HepG2 (cell line): ENCODE data around the gene RDH12. TPM values are rescaled to one million over a fixed set of nuclear protein-coding genes. Genes with fewer than 3 reads are reported as not detected.

Source experiments
- ARID4A ChIP-seq: sonication (generic); formaldehyde crosslinking; IDR thresholded peaks from 2 replicates; pipeline ENCODE4 v1.5.0; 2020; ENCODE audit warnings: mild to moderate bottlenecking, missing genetic modification reagents, borderline replicate concordance
- ARNTL ChIP-seq: sonication (generic); formaldehyde crosslinking; IDR thresholded peaks from 2 replicates; pipeline ENCODE4 v1.4.0; 2020; ENCODE audit warnings: mild to moderate bottlenecking, missing genetic modification reagents
- ATF1 ChIP-seq: IDR thresholded peaks from 2 replicates; pipeline ENCODE4 v1.6.1; 2016; ENCODE audit warnings: mild to moderate bottlenecking, control low read depth
- CREM ChIP-seq, 2 experiments: sonication (generic) in 1 of 2; formaldehyde crosslinking in 1 of 2; IDR thresholded peaks; 2 replicates each; pipeline versions ENCODE4 v1.4.0 to v1.6.1; 2016 to 2020; ENCODE audit warnings: antibody characterized with exemption in 1 of 2, mild to moderate bottlenecking in 1 of 2, missing genetic modification reagents in 1 of 2
- DNMT1 ChIP-seq: sonication (generic); formaldehyde crosslinking; IDR thresholded peaks from 2 replicates; pipeline ENCODE4 v1.5.1; 2020; ENCODE audit warnings: mild to moderate bottlenecking, missing genetic modification reagents
- HNF1B ChIP-seq: sonication (generic); formaldehyde crosslinking; IDR thresholded peaks from 2 replicates; pipeline ENCODE4 v1.5.1; 2020; ENCODE audit warnings: mild to moderate bottlenecking, moderate library complexity, missing genetic modification reagents
- HNRNPH1 ChIP-seq: fragments of 200-400 bp; formaldehyde crosslinking; optimal IDR thresholded peaks from 2 replicates; pipeline ENCODE3; 2017; ENCODE audit warnings: mild to moderate bottlenecking, low read depth, low read length
- HOMEZ ChIP-seq: IDR thresholded peaks from 2 replicates; pipeline ENCODE4 v1.6.1; 2016; ENCODE audit warnings: low read depth
- NR2C2 ChIP-seq: sonication (generic); formaldehyde crosslinking; IDR thresholded peaks from 2 replicates; pipeline ENCODE4 v1.4.0; 2020; ENCODE audit warnings: missing genetic modification reagents, mild to moderate bottlenecking, moderate library complexity, borderline replicate concordance
- RFX1 ChIP-seq: fragments of 450-650 bp; IDR thresholded peaks from 2 replicates; pipeline ENCODE4 v1.6.1; 2017
- THAP11 ChIP-seq: IDR thresholded peaks from 2 replicates; pipeline ENCODE4 v1.6.1; 2016; ENCODE audit warnings: missing biosample characterization, missing genetic modification reagents
- ZBTB4 ChIP-seq: sonication (generic); formaldehyde crosslinking; IDR thresholded peaks from 2 replicates; pipeline ENCODE4 v1.4.0; 2020; ENCODE audit warnings: missing genetic modification reagents, mild to moderate bottlenecking, borderline replicate concordance
- ZBTB7A ChIP-seq: sonication (generic); formaldehyde crosslinking; IDR thresholded peaks from 2 replicates; pipeline ENCODE4 v1.8.0; 2022; ENCODE audit warnings: mild to moderate bottlenecking, missing genetic modification reagents
- ZBTB7B ChIP-seq: sonication (generic); formaldehyde crosslinking; IDR thresholded peaks from 2 replicates; pipeline ENCODE4 v1.4.0; 2020; ENCODE audit warnings: missing genetic modification reagents
- ZNF644 ChIP-seq: IDR thresholded peaks from 2 replicates; pipeline ENCODE4 v1.6.1; 2016; ENCODE audit warnings: low read depth
- ZNF816 ChIP-seq: sonication (generic); formaldehyde crosslinking; IDR thresholded peaks from 2 replicates; pipeline ENCODE4 v1.8.0; 2022; ENCODE audit warnings: missing genetic modification reagents, mild to moderate bottlenecking, borderline replicate concordance
- polyA plus RNA-seq, 8 experiments: library from polyadenylated mRNA; depleted of rRNA in 3 of 8; stranded (reverse) in 7 of 8; unstranded in 1 of 8; fragments of >200 nt; fragmentation: Illumina TruSeq in 4 of 8; extraction: Trizol in 4 of 8; gene quantifications; 2 replicates each; pipeline versions ENCODE4 v1.2.1 to v1.2.3, GENCODE V29; 2011 to 2016; ENCODE audit warnings: low read depth in 4 of 8, missing spikeins in 1 of 8, mixed read lengths in 1 of 8; ENCODE audit not compliant: insufficient read depth in 1 of 8
- total RNA-seq, 5 experiments: library from RNA; depleted of rRNA; stranded (reverse); fragments of >200 nt; fragmentation: Illumina TruSeq; extraction: Trizol; gene quantifications; 2 replicates each; pipeline ENCODE4 v1.2.3, GENCODE V29; 2016; ENCODE audit warnings: low read depth in 1 of 5

The RDH12 gene
- total and polyA plus RNA-seq, 2 of the 13 experiments (the other 11 are each of a cell fraction or from before 2014, with no cell fraction given) = 1.6 to 2.1 TPM

- TF ChIP-seq ZNF816 (CRISPR knock-in tag) = no peak
- TF ChIP-seq DNMT1 = no peak
- TF ChIP-seq THAP11 = peak; percentile 59; the same call in 1 of the 2 replicates
- peak; percentile 47; the same call in 1 of the 2 replicates for TF ChIP-seq ZBTB7B (CRISPR knock-in tag)
- peak; percentile 54; the same call in 1 of the 2 replicates for TF ChIP-seq ATF1 (CRISPR knock-in tag)
- TF ChIP-seq NR2C2 (CRISPR knock-in tag) = 0 out of 2 replicates have a peak, but pooled peaks have one; percentile 22
- peak; percentile 61; the same call in 1 of the 2 replicates for TF ChIP-seq HOMEZ
- TF ChIP-seq HNF1B (CRISPR knock-in tag) = peak; percentile 99
- no peak for TF ChIP-seq RFX1
- TF ChIP-seq ZNF644 (CRISPR knock-in tag) = peak; percentile 99
- no peak for TF ChIP-seq HNRNPH1
- no peak for TF ChIP-seq ZBTB4 (CRISPR knock-in tag)
- peak; percentile 59 for TF ChIP-seq CREM (IDR thresholded peaks at IDR 0.05)
- no peak for TF ChIP-seq CREM (CRISPR knock-in tag; IDR thresholded peaks at IDR 0.05)
- peak; percentile 95 for TF ChIP-seq ARNTL (CRISPR knock-in tag)
- no peak for TF ChIP-seq ZBTB7A (CRISPR knock-in tag)
- peak; percentile 34; the same call in 1 of the 2 replicates for TF ChIP-seq ARID4A (CRISPR knock-in tag)
Measured at GRCh38 chr14:67738740-67739504, 37.2 kb downstream of the RDH12 start (continued).
